Activated naive CD8-positive, alpha-beta T cell treated with anti-CD3 and anti-CD28 coated beads for 36 hours (primary cell): ENCODE measurements around the gene NEUROG3. TPM values are rescaled to one million over a fixed set of nuclear protein-coding genes. Genes with fewer than 3 reads are reported as not detected.

ENCODE experiments used
- DNase-seq: peaks from one replicate; pipeline ENCODE4 v3.0.0; 2021
- H3K27ac Mint-ChIP-seq: one replicate; pipeline ENCODE4 v1.8.0; 2022; ENCODE audit warnings: mild to moderate bottlenecking, moderate library complexity, mixed read lengths
- H3K27me3 Mint-ChIP-seq: one replicate; pipeline ENCODE4 v1.8.0; 2022; ENCODE audit warnings: mild to moderate bottlenecking, mixed read lengths
- H3K36me3 Mint-ChIP-seq: one replicate; pipeline ENCODE4 v1.8.0; 2021; ENCODE audit warnings: mild to moderate bottlenecking, mixed read lengths
- H3K4me1 Mint-ChIP-seq: one replicate; pipeline ENCODE4 v1.8.0; 2021; ENCODE audit warnings: mixed read lengths
- H3K4me3 Mint-ChIP-seq: one replicate; pipeline ENCODE4 v1.8.0; 2022; ENCODE audit warnings: mild to moderate bottlenecking, moderate library complexity, mixed read lengths
- H3K9me3 Mint-ChIP-seq: one replicate; pipeline ENCODE4 v1.8.0; 2022; ENCODE audit warnings: mixed read lengths
- total RNA-seq, 2 experiments: library from RNA; stranded (reverse); gene quantifications; one replicate each; pipeline ENCODE4 v1.2.3, GENCODE V29; 2021

The NEUROG3 gene
- total RNA-seq, 2 experiments from 2014 or later = 0.20 to 0.21 TPM

GRCh38 chr10:69577268-69578232, 4.3 kb upstream of the NEUROG3 start:
- Mint-ChIP-seq H3K4me1 (peaks cover 17% of the 10 kb centered on the region), H3K27me3 (peaks cover 78% of the 10 kb centered on the region), H3K27ac (no peak overlapping the region), H3K9me3 (no peaks in the 10 kb centered on the region), H3K4me3 (no peak overlapping the region), H3K36me3 (no peaks in the 10 kb centered on the region)
- no peak for DNase-seq

- DNase-seq = no peak
- no peaks in the 10 kb centered on the region for H3K36me3 Mint-ChIP-seq
- H3K9me3 Mint-ChIP-seq = no peaks in the 10 kb centered on the region
- peaks cover 85% of the 10 kb centered on the region for H3K27me3 Mint-ChIP-seq
- H3K4me1 Mint-ChIP-seq = peaks cover 21% of the 10 kb centered on the region
- H3K27ac Mint-ChIP-seq = no peak overlapping the region
- no peak overlapping the region for H3K4me3 Mint-ChIP-seq
Observed at GRCh38 chr10:69576334-69577011, 3.3 kb upstream of the NEUROG3 start.

- Mint-ChIP-seq H3K36me3 (no peaks in the 10 kb centered on the region), H3K4me1 (peaks cover 21% of the 10 kb centered on the region), H3K9me3 (no peaks in the 10 kb centered on the region), H3K27ac (no peak overlapping the region), H3K4me3 (no peak overlapping the region), H3K27me3 (peaks cover 94% of the 10 kb centered on the region)
- no peak for DNase-seq
Observed at GRCh38 chr10:69575164-69575722, 2.0 kb upstream of the NEUROG3 start.

GRCh38 chr10:69574571-69574978, 1.4 kb upstream of the NEUROG3 start:
- Mint-ChIP-seq H3K4me1 (peaks cover 21% of the 10 kb centered on the region), H3K27ac (no peak overlapping the region), H3K27me3 (peaks cover 94% of the 10 kb centered on the region), H3K4me3 (no peak overlapping the region), H3K36me3 (no peaks in the 10 kb centered on the region), H3K9me3 (no peaks in the 10 kb centered on the region)
- DNase-seq = no peak

GRCh38 chr10:69572159-69573055, 815 bp downstream of the NEUROG3 start:
- H3K36me3 Mint-ChIP-seq = no peaks in the 10 kb centered on the region
- no peak overlapping the region for H3K27ac Mint-ChIP-seq
- peak; percentile 43 for DNase-seq
- H3K4me1 Mint-ChIP-seq = peaks cover 21% of the 10 kb centered on the region
- peak overlapping the region; percentile 72 for H3K4me3 Mint-ChIP-seq
- no peaks in the 10 kb centered on the region for H3K9me3 Mint-ChIP-seq
- peaks cover 94% of the 10 kb centered on the region for H3K27me3 Mint-ChIP-seq

- peaks cover 21% of the 10 kb centered on the region for H3K4me1 Mint-ChIP-seq
Observed at GRCh38 chr10:69571618-69572158, 1.5 kb downstream of the NEUROG3 start.

DNA sequence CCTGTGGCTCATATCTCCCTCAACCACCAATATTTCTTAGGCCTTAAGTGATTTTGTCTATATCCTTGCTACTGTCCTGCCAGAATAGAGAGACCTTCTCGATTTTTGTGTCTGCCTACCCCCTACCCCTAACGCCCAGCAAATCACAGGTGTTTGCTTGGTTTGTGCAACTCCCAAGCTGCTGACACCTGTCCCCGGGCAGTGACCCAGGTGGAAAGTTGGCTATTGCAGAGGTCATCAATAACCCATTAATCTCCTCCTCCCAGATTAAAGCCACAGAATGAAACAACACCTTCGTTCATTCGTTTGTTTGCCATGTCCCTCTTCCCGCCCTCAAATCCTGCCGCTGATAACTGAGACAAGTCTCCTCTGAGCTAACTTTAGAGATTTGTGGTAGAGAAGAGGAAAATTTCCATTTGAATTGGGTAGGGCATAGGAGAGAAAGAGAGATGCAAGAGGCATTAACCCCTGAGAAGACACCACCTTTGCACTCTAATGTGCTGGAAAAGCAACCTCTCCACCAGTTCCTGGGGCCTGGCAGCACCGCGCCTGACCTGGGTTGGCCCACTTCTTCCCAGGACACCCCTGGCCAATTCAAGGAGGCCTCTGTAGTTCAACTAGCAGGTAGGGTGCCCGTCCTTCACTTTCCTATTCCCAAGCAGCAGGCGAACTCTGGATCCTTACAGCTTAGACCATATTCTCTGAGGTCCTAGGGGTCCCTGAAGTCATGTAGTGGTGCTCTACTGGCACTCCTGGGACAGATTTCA, 3.0 kb downstream of the NEUROG3 start:
- no peaks in the 10 kb centered on the region for H3K36me3 Mint-ChIP-seq
- peaks cover 94% of the 10 kb centered on the region for H3K27me3 Mint-ChIP-seq
- no peak overlapping the region for H3K27ac Mint-ChIP-seq
- no peak overlapping the region for H3K4me3 Mint-ChIP-seq
- DNase-seq = no peak
- no peaks in the 10 kb centered on the region for H3K9me3 Mint-ChIP-seq
- H3K4me1 Mint-ChIP-seq = peaks cover 21% of the 10 kb centered on the region

More at GRCh38 chr10:69571618-69572158, 1.5 kb downstream of the NEUROG3 start:
- H3K36me3 Mint-ChIP-seq = no peaks in the 10 kb centered on the region
- no peak for DNase-seq
- H3K9me3 Mint-ChIP-seq = no peaks in the 10 kb centered on the region
- peaks cover 93% of the 10 kb centered on the region for H3K27me3 Mint-ChIP-seq
- H3K4me3 Mint-ChIP-seq = peak overlapping the region; percentile 55
- H3K27ac Mint-ChIP-seq = no peak overlapping the region

- Mint-ChIP-seq H3K27ac (no peak overlapping the region), H3K4me3 (no peak overlapping the region), H3K4me1 (peaks cover 17% of the 10 kb centered on the region), H3K36me3 (no peaks in the 10 kb centered on the region), H3K9me3 (no peaks in the 10 kb centered on the region), H3K27me3 (peaks cover 91% of the 10 kb centered on the region)
- no peak for DNase-seq
Observed at GRCh38 chr10:69569396-69569934, 3.8 kb downstream of the NEUROG3 start.

- Mint-ChIP-seq H3K27ac (no peak overlapping the region), H3K27me3 (peaks cover 91% of the 10 kb centered on the region), H3K4me3 (no peak overlapping the region), H3K9me3 (no peaks in the 10 kb centered on the region), H3K4me1 (peaks cover 11% of the 10 kb centered on the region), H3K36me3 (no peaks in the 10 kb centered on the region)
- no peak for DNase-seq
Observed at GRCh38 chr10:69568472-69569395, 4.5 kb downstream of the NEUROG3 start.

DNA sequence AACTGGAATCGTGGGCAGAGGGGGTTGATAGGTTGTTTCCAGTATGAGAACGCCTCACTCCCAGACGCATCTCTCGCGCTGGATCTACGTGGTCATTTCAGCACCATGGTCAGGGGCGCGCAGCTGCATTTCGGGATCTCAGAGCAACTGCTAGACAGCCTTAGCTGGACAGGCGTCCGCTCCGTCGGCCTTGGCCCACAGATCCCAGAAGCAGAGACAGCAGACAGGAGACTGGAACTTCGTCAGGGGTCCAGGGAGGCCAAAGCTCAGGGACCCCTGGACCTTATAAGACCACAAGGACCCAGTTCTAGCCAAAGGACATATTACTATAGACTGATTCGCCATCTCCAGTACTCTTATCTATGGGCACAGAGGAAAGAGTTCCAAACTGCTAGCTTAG, 5.3 kb downstream of the NEUROG3 start:
- DNase-seq = no peak
- Mint-ChIP-seq H3K36me3 (no peaks in the 10 kb centered on the region), H3K4me3 (no peak overlapping the region), H3K9me3 (no peaks in the 10 kb centered on the region), H3K27ac (no peak overlapping the region), H3K27me3 (peaks cover 85% of the 10 kb centered on the region), H3K4me1 (peaks cover 6% of the 10 kb centered on the region)

- H3K27ac Mint-ChIP-seq = no peak overlapping the region
- peaks cover 37% of the 10 kb centered on the region for H3K27me3 Mint-ChIP-seq
- no peak for DNase-seq
- H3K4me1 Mint-ChIP-seq = peaks cover 7% of the 10 kb centered on the region
- no peak overlapping the region for H3K4me3 Mint-ChIP-seq
- H3K36me3 Mint-ChIP-seq = no peaks in the 10 kb centered on the region
- no peaks in the 10 kb centered on the region for H3K9me3 Mint-ChIP-seq
Observed at GRCh38 chr10:69562731-69563254, 10.4 kb downstream of the NEUROG3 start.

DNA sequence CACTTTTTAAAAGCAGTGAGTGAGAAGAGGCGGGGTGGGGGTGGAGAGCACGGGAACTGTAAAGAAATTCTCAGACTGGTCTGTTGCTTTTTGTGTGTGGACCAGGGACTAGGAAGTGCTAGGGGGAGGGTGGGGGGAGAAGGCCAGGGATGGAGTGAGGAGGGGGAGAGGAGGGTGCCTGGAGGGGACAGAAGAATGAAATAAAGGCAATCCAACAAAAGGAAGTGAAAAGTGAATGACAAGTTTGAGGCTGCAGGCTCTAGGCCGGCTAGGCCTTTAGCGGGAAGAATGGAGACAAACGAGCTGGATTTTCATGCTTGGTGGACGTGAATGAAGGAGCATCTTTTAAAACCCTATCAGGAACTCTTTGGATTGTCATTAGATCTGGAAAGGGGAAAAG, 13.7 kb downstream of the NEUROG3 start:
- H3K27ac Mint-ChIP-seq = no peak overlapping the region
- no peaks in the 10 kb centered on the region for H3K36me3 Mint-ChIP-seq
- DNase-seq = no peak
- peaks cover 7% of the 10 kb centered on the region for H3K4me1 Mint-ChIP-seq
- peaks cover 8% of the 10 kb centered on the region for H3K27me3 Mint-ChIP-seq
- H3K4me3 Mint-ChIP-seq = no peak overlapping the region
- no peaks in the 10 kb centered on the region for H3K9me3 Mint-ChIP-seq
